A549 (cell line): ENCODE measurements around the gene TOX2. TPM values are rescaled to one million over a fixed set of nuclear protein-coding genes. Genes with fewer than 3 reads are reported as not detected.
A peak's percentile ranks its signal among the peaks of the same experiment; 100 is the strongest.

Experiments
- ATAC-seq, 2 experiments: fragments of 200-7000 bp in 1 of 2; fragments of >200 bp in 1 of 2; cut with Nextera tagmentation in 1 of 2; cut with Tn5 transposase in 1 of 2; 3 replicates each; pipeline versions ENCODE4 v1.8.0 to v1.9.1; 2018 to 2020; ENCODE audit warnings: mild to moderate bottlenecking in 1 of 2, moderate library complexity in 1 of 2
- CTCF ChIA-PET: fragments of 300-600 bp; sonication (Branson Sonifier 250); formaldehyde crosslinking; extraction: SDS; loops from one replicate; lab custom pipeline; 2021; ENCODE audit warnings: antibody characterized with exemption, inconsistent platforms; lab: Yijun Ruan, JAX
- POLR2A ChIA-PET: fragments of 350-600 bp; formaldehyde crosslinking; extraction: SDS; loops from one replicate; lab custom pipeline; 2021; ENCODE audit warnings: antibody characterized with exemption, inconsistent platforms; lab: Yijun Ruan, JAX
- DNase-seq, 2 experiments: peaks; one replicate each; pipeline versions ENCODE4 v3.0.0 to v3.0.0-alpha.2; 2011 to 2016; ENCODE audit warnings: low read depth in 1 of 2, low spot score in 1 of 2
- FAIRE-seq: peaks from 2 replicates; lab custom pipeline; 2011; peaks lifted over from hg19 to GRCh38; lab: Jason Lieb, UNC
- H3K27ac ChIP-seq, 2 experiments: fragments of >200 bp; sonication (Bioruptor Twin); formaldehyde crosslinking; 3 replicates each; pipeline ENCODE4 v1.5.1; 2016 to 2017
- H3K4me1 ChIP-seq: fragments of >200 bp; sonication (Bioruptor Twin); formaldehyde crosslinking; 3 replicates; pipeline ENCODE4 v1.6.1; 2016
- H3K4me2 ChIP-seq: fragments of >200 bp; sonication (Bioruptor Twin); formaldehyde crosslinking; 3 replicates; pipeline ENCODE4 v1.6.1; 2016
- H3K4me3 ChIP-seq: fragments of >200 bp; sonication (Bioruptor Twin); formaldehyde crosslinking; 3 replicates; pipeline ENCODE4 v1.5.1; 2016
- H3K9me3 ChIP-seq: fragments of >200 bp; sonication (Bioruptor Twin); formaldehyde crosslinking; 3 replicates; pipeline ENCODE4 v1.6.1; 2016
- ATOH8 ChIP-seq: fragments of 250-450 bp; sonication (Bioruptor Pico); IDR thresholded peaks from 2 replicates; pipeline ENCODE4 v1.5.0; 2020; ENCODE audit warnings: low read depth, mild to moderate bottlenecking, moderate library complexity
- BCL3 ChIP-seq: fragments of >200 bp; sonication (Bioruptor Twin); formaldehyde crosslinking; IDR thresholded peaks from 3 replicates; pipeline ENCODE4 v1.6.1; 2016
- CBX2 ChIP-seq: fragments of 200-600 bp; sonication (generic); IDR thresholded peaks from 2 replicates; pipeline ENCODE4 v1.6.1; 2016; ENCODE audit warnings: low read depth, mild to moderate bottlenecking, borderline replicate concordance
- CBX8 ChIP-seq: fragments of 200-600 bp; sonication (generic); IDR thresholded peaks from 2 replicates; pipeline ENCODE4 v1.6.1; 2016
- CEBPB ChIP-seq, 2 experiments: fragments of >200 bp in 1 of 2; sonication (Bioruptor Twin) in 1 of 2; formaldehyde crosslinking in 1 of 2; IDR thresholded peaks; 2 replicates each; pipeline ENCODE4 v1.6.1; 2012 to 2016
- CHD2 ChIP-seq: fragments of 150-350 bp; IDR thresholded peaks from 2 replicates; pipeline ENCODE4 v1.6.1; 2014; ENCODE audit warnings: low read length; ENCODE audit not compliant: partially characterized antibody
- CHD4 ChIP-seq: fragments of 200-600 bp; sonication (generic); IDR thresholded peaks from 2 replicates; pipeline ENCODE4 v1.6.1; 2016; ENCODE audit warnings: antibody characterized with exemption, mild to moderate bottlenecking, borderline replicate concordance
- CTCF ChIP-seq: fragments of >200 bp; sonication (Bioruptor Twin); formaldehyde crosslinking; IDR thresholded peaks from 3 replicates; pipeline ENCODE4 v1.5.1; 2016
- ELK1 ChIP-seq: fragments of 150-350 bp; IDR thresholded peaks from 2 replicates; pipeline ENCODE4 v1.6.1; 2014; ENCODE audit warnings: low read depth, mild to moderate bottlenecking, low read length
- EP300 ChIP-seq, 2 experiments: fragments of >200 bp; sonication (Bioruptor Twin); formaldehyde crosslinking; IDR thresholded peaks; 2 replicates in 1 of 2; 3 replicates in 1 of 2; pipeline ENCODE4 v1.6.1; 2016 to 2017
- FOSB ChIP-seq: fragments of 250-450 bp; sonication (Bioruptor Pico); IDR thresholded peaks from 2 replicates; pipeline ENCODE4 v1.5.0; 2020; ENCODE audit warnings: mild to moderate bottlenecking, moderate library complexity
- HES2 ChIP-seq: fragments of >200 bp; sonication (Bioruptor Twin); formaldehyde crosslinking; IDR thresholded peaks from 2 replicates; pipeline ENCODE4 v1.6.1; 2016
- HEYL ChIP-seq: fragments of 250-450 bp; sonication (Bioruptor Pico); IDR thresholded peaks from 2 replicates; pipeline ENCODE4 v1.8.0; 2021; ENCODE audit warnings: mild to moderate bottlenecking, moderate library complexity
- HMGXB4 ChIP-seq: fragments of 250-450 bp; sonication (Bioruptor Pico); IDR thresholded peaks from 2 replicates; pipeline ENCODE4 v1.5.0; 2021; ENCODE audit warnings: mild to moderate bottlenecking, moderate library complexity, borderline replicate concordance
- JUN ChIP-seq, 2 experiments: fragments of >200 bp; sonication (Bioruptor Twin); formaldehyde crosslinking; IDR thresholded peaks; 2 replicates in 1 of 2; 3 replicates in 1 of 2; pipeline ENCODE4 v1.6.1; 2016 to 2017
- JUNB ChIP-seq: fragments of >200 bp; sonication (Bioruptor Twin); formaldehyde crosslinking; IDR thresholded peaks from 2 replicates; pipeline ENCODE4 v1.6.1; 2016
- KDM1A ChIP-seq: fragments of 200-600 bp; sonication (generic); IDR thresholded peaks from 2 replicates; pipeline ENCODE4 v1.6.1; 2016; ENCODE audit warnings: low read depth, mild to moderate bottlenecking
- KDM5A ChIP-seq: fragments of 200-600 bp; sonication (generic); IDR thresholded peaks from 2 replicates; pipeline ENCODE4 v1.6.1; 2016; ENCODE audit warnings: antibody characterized with exemption, mild to moderate bottlenecking
- MAFK ChIP-seq: fragments of 450-650 bp; IDR thresholded peaks from 2 replicates; pipeline ENCODE4 v1.6.1; 2014; ENCODE audit not compliant: partially characterized antibody
- MAX ChIP-seq: IDR thresholded peaks from 2 replicates; pipeline ENCODE4 v1.6.1; 2012
- MYC ChIP-seq: IDR thresholded peaks from 2 replicates; pipeline ENCODE4 v1.6.1; 2012; ENCODE audit warnings: mild to moderate bottlenecking, inconsistent platforms, low read length, improper control_type of control experiment, borderline replicate concordance
- PBX3 ChIP-seq: IDR thresholded peaks from 2 replicates; pipeline ENCODE4 v1.6.1; 2012
- POLR2AphosphoS2 ChIP-seq: conservative IDR thresholded peaks from 2 replicates; pipeline ENCODE4 v1.6.1; 2012; ENCODE audit warnings: low read length, improper control_type of control experiment, inconsistent platforms
- RAD21 ChIP-seq, 2 experiments: fragments of >200 bp in 1 of 2; sonication (Bioruptor Twin) in 1 of 2; formaldehyde crosslinking in 1 of 2; IDR thresholded peaks in 1 of 2; conservative IDR thresholded peaks in 1 of 2; 2 replicates in 1 of 2; 3 replicates in 1 of 2; pipeline ENCODE4 v1.6.1; 2012 to 2018; ENCODE audit warnings: inconsistent platforms in 1 of 2
- RCOR1 ChIP-seq: fragments of 150-350 bp; IDR thresholded peaks from 2 replicates; pipeline ENCODE4 v1.6.1; 2014; ENCODE audit warnings: antibody characterized with exemption, low read length, low read depth
- RFX5 ChIP-seq: fragments of 450-650 bp; IDR thresholded peaks from 2 replicates; pipeline ENCODE4 v1.7.1; 2014; ENCODE audit warnings: antibody characterized with exemption, mild to moderate bottlenecking, moderate library complexity
- RNF2 ChIP-seq: fragments of 200-600 bp; sonication (generic); IDR thresholded peaks from 2 replicates; pipeline ENCODE4 v1.6.1; 2016; ENCODE audit warnings: low read depth, mild to moderate bottlenecking, antibody characterized with exemption, moderate library complexity, borderline replicate concordance
- SREBF2 ChIP-seq: fragments of 450-650 bp; IDR thresholded peaks from 2 replicates; pipeline ENCODE4 v1.6.1; 2014; ENCODE audit warnings: mild to moderate bottlenecking, moderate library complexity
- TFCP2L1 ChIP-seq: fragments of 250-450 bp; sonication (Bioruptor Pico); IDR thresholded peaks from 2 replicates; pipeline ENCODE4 v1.5.0; 2021; ENCODE audit warnings: mild to moderate bottlenecking
- ZFP36 ChIP-seq: fragments of 450-650 bp; IDR thresholded peaks from 2 replicates; pipeline ENCODE4 v1.6.1; 2014; ENCODE audit warnings: borderline replicate concordance; ENCODE audit not compliant: partially characterized antibody
- ZSCAN20 ChIP-seq: fragments of 250-450 bp; sonication (Bioruptor Pico); IDR thresholded peaks from 2 replicates; pipeline ENCODE4 v1.8.0; 2022; ENCODE audit warnings: mild to moderate bottlenecking, moderate library complexity
- WGBS: methylation state at CpG from one replicate; pipeline ENCODE4 v1.1.6; 2017; ENCODE audit errors: missing lambda C conversion rate; 5-methylcytosine and 5-hydroxymethylcytosine counted together
- polyA plus RNA-seq, 4 experiments: library from polyadenylated mRNA; depleted of rRNA in 3 of 4; stranded (reverse); fragments of >200 nt; fragmentation: RNase III in 1 of 4; extraction: RNeasy Plus Mini Kit Qiagen cat#74134 plus additional on column Dnase treatment in 1 of 4; gene quantifications; 2 replicates in 3 of 4; 3 replicates in 1 of 4; pipeline ENCODE4 v1.2.3, GENCODE V29; 2011 to 2017

Gene TOX2
- polyA plus RNA-seq, 2 of the 4 experiments (the other 2 are of a cell fraction) = 2.5 to 5.3 TPM

- H3K4me3 ChIP-seq = no peak overlapping the region
- POLR2A ChIA-PET = interaction anchor here (0.7 to 0.9 kb wide), 3 partner anchors 11 to 36 kb away, joined by 3 read pairs; no protein-coding TSS in a partner anchor
- DNase-seq (peak; percentile 54 to 55), ATAC-seq (peak; percentile 47 to 65; a peak in 3 of 6 replicates), FAIRE-seq (no peak)
- H3K27ac ChIP-seq = peak overlapping the region; percentile 83 to 84
- CTCF ChIA-PET = interaction anchor here (1.0 to 1.5 kb wide), 2 partner anchors 9 to 225 kb away, joined by 3 to 6 read pairs; no protein-coding TSS in a partner anchor
- peaks cover 6% of the 10 kb centered on the region; the same call in 2 of the 3 replicates for H3K9me3 ChIP-seq
- H3K4me1 ChIP-seq = peaks cover 15% of the 10 kb centered on the region
- H3K4me2 ChIP-seq = peak overlapping the region; percentile 34
- WGBS = 37% methylated on average over 6 of the region's 6 CpGs
- no peak for TF ChIP-seq CBX8
- TF ChIP-seq RFX5 = no peak
- no peak for TF ChIP-seq RAD21 (conservative IDR thresholded peaks at IDR 0.05 in 1 of 2, IDR thresholded peaks at IDR 0.05 in 1 of 2)
- no peak for TF ChIP-seq POLR2AphosphoS2
- TF ChIP-seq EP300 (IDR thresholded peaks at IDR 0.05) = peak in 1 of 2 experiments; percentile 15; a peak in 2 of 5 replicates
- no peak for TF ChIP-seq MYC
- no peak for TF ChIP-seq MAFK
- TF ChIP-seq ZSCAN20 (CRISPR knock-in tag) = no peak
- no peak for TF ChIP-seq RNF2
- TF ChIP-seq FOSB (CRISPR knock-in tag) = no peak
- no peak for TF ChIP-seq HEYL (CRISPR knock-in tag)
- TF ChIP-seq CBX2 = no peak
- peak in 1 of 2 experiments; percentile 47; a peak in 1 of 5 replicates for TF ChIP-seq JUN (IDR thresholded peaks at IDR 0.05)
- TF ChIP-seq RCOR1 = no peak
- TF ChIP-seq TFCP2L1 (CRISPR knock-in tag) = no peak
- TF ChIP-seq ZFP36 = no peak
- no peak for TF ChIP-seq KDM5A
- no peak for TF ChIP-seq KDM1A
- TF ChIP-seq HMGXB4 (CRISPR knock-in tag) = no peak
- 0 out of 2 replicates have a peak, but pooled peaks have one; percentile 63 for TF ChIP-seq JUNB
- no peak for TF ChIP-seq CHD2
- TF ChIP-seq CHD4 = no peak
- TF ChIP-seq CTCF = no peak
- TF ChIP-seq CEBPB (IDR thresholded peaks at IDR 0.05) = peak; percentile 40 to 60; a peak in 2 of 4 replicates
- TF ChIP-seq ATOH8 (CRISPR knock-in tag) = no peak
- no peak for TF ChIP-seq BCL3
- no peak for TF ChIP-seq PBX3
- TF ChIP-seq MAX = 0 out of 2 replicates have a peak, but pooled peaks have one; percentile 37
- no peak for TF ChIP-seq ELK1
- TF ChIP-seq SREBF2 = no peak
- 0 out of 2 replicates have a peak, but pooled peaks have one; percentile 16 for TF ChIP-seq HES2
Measured at GRCh38 chr20:43975096-43975768, 60.6 kb downstream of the TOX2 start.
